ENCODE data around the gene PPBP.
"Not testable (repeated sequence)": the region's sequence is repeated elsewhere in the genome, so short reads cannot be mapped to it uniquely, and the experiment has no call there.

PPBP gene

DNA sequence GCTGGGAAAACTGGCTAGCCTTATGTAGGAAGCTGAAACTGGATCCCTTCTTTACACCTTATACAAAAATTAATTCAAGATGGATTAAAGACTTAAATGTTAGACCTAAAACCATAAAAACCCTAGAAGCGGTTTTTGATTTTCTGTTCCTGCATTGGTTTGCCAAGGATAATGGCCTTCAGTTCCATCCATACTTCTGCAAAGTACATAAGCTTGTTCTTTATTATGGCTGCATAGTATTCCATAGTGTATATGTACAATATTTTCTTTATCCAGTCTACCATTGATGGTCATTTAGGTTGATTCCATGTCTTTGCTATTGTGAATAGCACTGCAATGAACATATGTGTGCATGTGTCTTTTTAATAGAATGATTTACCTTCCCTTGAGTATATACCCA lies 28.9 kb downstream of the PPBP start:
- DNase-seq = not testable (repeated sequence)

DNA sequence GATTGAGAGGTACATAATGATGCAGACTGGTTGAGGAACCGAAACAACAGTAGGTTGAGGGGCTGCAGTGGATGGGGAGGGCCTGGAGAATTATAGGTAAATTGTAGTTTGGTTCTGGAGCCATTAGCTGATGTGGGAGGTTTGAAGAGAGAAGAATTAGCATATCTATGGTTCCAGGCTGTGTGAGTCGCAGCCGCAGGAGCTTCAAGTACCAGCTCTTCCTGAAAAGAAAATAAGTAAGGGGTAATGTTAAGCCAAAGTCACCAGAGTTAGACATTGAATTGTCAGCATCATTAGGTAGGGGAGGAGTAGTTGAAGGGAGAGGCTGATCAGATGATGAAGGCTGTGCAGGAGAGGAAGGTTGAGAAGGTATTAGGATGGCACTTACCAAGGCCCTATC lies 35.6 kb downstream of the PPBP start:
- Histone ChIP-seq H3K27me3 (replicated peaks; ENCODE audit: control insufficient read depth, insufficient read depth, low read length, poor library complexity, severe bottlenecking) (no peaks in the 10 kb centered on the region), H3K27ac (ENCODE audit: insufficient read depth, low read length, poor library complexity, severe bottlenecking) (no peak overlapping the region), H3K4me1 (ENCODE audit: control insufficient read depth, insufficient read depth, low read length, poor library complexity, severe bottlenecking) (no peaks in the 10 kb centered on the region), H3K9me3 (ENCODE audit: control insufficient read depth, low read length) (no peaks in the 10 kb centered on the region), H3K36me3 (ENCODE audit: control insufficient read depth, insufficient read depth, low read length) (no peaks in the 10 kb centered on the region), H3K4me3 (ENCODE audit: insufficient read depth, low read depth, low read length, poor library complexity, severe bottlenecking) (no peak overlapping the region)
- DNase-seq = no peak

More for the DNA sequence above, 28.9 kb downstream of the PPBP start:
- not testable (repeated sequence) for H3K36me3 ChIP-seq (ENCODE audit: control insufficient read depth, insufficient read depth, low read length); H3K27me3 ChIP-seq (replicated peaks; ENCODE audit: control insufficient read depth, insufficient read depth, low read length, poor library complexity, severe bottlenecking); H3K4me3 ChIP-seq (ENCODE audit: insufficient read depth, low read depth, low read length, poor library complexity, severe bottlenecking); H3K9me3 ChIP-seq (ENCODE audit: control insufficient read depth, low read length); H3K27ac ChIP-seq (ENCODE audit: insufficient read depth, low read length, poor library complexity, severe bottlenecking); H3K4me1 ChIP-seq (ENCODE audit: control insufficient read depth, insufficient read depth, low read length, poor library complexity, severe bottlenecking)

DNA sequence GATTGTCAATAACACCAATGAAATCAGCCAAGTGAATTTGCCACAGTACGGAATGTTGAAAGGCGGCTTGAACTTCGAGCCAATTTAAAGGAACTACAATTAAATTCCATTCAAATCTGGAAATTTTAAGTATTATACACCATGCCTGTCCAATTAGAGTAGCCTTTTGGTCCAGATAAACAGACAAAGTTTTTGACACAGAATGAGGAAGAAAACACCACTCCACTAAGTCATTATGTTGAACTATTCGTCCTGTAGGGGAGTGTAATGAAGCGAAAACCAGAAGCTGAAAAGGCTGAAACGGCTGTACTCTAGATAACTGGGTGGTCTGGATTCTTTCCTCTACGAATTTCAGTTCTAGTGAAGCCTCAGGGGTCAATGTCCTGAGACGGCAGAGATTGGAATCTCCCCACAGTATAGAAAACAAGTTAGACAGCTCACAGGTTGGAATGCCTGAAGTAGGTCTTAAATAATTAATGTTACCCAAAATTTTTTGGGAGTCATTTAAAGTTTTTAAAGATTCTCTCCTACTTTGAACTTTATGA lies 37.5 kb downstream of the PPBP start:
- not testable (repeated sequence) for H3K27ac ChIP-seq (ENCODE audit: insufficient read depth, low read length, poor library complexity, severe bottlenecking); H3K36me3 ChIP-seq (ENCODE audit: control insufficient read depth, insufficient read depth, low read length); DNase-seq; H3K4me3 ChIP-seq (ENCODE audit: insufficient read depth, low read depth, low read length, poor library complexity, severe bottlenecking); H3K4me1 ChIP-seq (ENCODE audit: control insufficient read depth, insufficient read depth, low read length, poor library complexity, severe bottlenecking); H3K9me3 ChIP-seq (ENCODE audit: control insufficient read depth, low read length); H3K27me3 ChIP-seq (replicated peaks; ENCODE audit: control insufficient read depth, insufficient read depth, low read length, poor library complexity, severe bottlenecking)

DNA sequence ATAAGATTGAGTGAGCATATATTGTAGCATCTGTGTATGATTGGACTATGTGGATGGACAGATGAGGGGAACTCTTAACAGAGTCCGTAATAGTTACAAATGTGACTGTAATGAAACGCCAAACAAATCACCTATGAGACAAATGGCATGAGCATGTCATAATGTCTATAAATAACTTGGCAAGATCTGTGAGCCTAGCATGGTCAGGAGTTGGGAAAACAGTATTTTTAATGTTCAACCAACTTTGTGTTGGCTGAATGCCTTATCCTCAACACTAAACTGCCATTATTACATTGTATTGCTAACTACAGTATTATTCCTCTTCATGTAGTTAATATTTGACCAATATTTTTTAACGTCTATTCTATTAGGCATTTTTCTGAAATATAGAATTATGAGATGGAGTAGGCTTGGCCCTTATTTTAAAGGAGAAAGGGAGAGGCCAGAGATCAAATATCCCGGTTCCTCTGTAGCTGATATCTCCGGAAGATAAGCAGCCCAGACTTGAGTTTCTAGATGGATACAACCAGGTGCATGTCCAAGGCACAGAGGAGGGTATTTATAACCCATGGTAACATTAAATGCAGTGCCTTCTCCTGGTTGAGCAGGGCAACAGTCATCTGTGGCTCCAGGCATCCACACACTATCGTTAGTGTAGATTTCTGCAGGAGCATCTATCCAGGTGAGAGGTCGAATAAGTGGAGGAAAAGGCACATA lies 38.8 kb downstream of the PPBP start:
- Histone ChIP-seq H3K4me3 (ENCODE audit: insufficient read depth, low read depth, low read length, poor library complexity, severe bottlenecking) (no peak overlapping the region), H3K27ac (ENCODE audit: insufficient read depth, low read length, poor library complexity, severe bottlenecking) (no peak overlapping the region), H3K9me3 (ENCODE audit: control insufficient read depth, low read length) (no peaks in the 10 kb centered on the region), H3K36me3 (ENCODE audit: control insufficient read depth, insufficient read depth, low read length) (no peaks in the 10 kb centered on the region), H3K4me1 (ENCODE audit: control insufficient read depth, insufficient read depth, low read length, poor library complexity, severe bottlenecking) (no peaks in the 10 kb centered on the region), H3K27me3 (replicated peaks; ENCODE audit: control insufficient read depth, insufficient read depth, low read length, poor library complexity, severe bottlenecking) (no peaks in the 10 kb centered on the region)
- DNase-seq = no peak

DNA sequence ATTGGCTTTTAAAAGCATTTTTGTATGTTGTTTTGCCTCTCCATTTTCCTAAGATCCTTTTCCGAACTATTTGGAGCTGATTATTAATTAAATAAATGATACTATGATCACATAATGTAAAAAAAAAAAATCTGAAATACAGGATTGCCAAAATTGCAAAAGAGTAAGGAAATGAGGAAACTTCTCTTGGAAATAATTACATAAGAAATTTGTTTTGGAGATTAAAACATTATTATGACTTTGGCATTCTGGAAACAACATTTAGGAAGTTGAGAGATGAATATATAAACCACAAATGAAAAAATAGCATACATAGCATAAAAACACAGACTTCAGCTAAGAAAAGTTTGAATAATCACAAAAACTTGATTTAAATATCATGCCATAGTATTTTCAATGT lies 39.7 kb downstream of the PPBP start:
- Histone ChIP-seq H3K9me3 (ENCODE audit: control insufficient read depth, low read length) (no peaks in the 10 kb centered on the region), H3K4me1 (ENCODE audit: control insufficient read depth, insufficient read depth, low read length, poor library complexity, severe bottlenecking) (no peaks in the 10 kb centered on the region), H3K4me3 (ENCODE audit: insufficient read depth, low read depth, low read length, poor library complexity, severe bottlenecking) (no peak overlapping the region), H3K36me3 (ENCODE audit: control insufficient read depth, insufficient read depth, low read length) (no peaks in the 10 kb centered on the region), H3K27ac (ENCODE audit: insufficient read depth, low read length, poor library complexity, severe bottlenecking) (no peak overlapping the region), H3K27me3 (replicated peaks; ENCODE audit: control insufficient read depth, insufficient read depth, low read length, poor library complexity, severe bottlenecking) (peaks cover 4% of the 10 kb centered on the region)
- no peak for DNase-seq

DNA sequence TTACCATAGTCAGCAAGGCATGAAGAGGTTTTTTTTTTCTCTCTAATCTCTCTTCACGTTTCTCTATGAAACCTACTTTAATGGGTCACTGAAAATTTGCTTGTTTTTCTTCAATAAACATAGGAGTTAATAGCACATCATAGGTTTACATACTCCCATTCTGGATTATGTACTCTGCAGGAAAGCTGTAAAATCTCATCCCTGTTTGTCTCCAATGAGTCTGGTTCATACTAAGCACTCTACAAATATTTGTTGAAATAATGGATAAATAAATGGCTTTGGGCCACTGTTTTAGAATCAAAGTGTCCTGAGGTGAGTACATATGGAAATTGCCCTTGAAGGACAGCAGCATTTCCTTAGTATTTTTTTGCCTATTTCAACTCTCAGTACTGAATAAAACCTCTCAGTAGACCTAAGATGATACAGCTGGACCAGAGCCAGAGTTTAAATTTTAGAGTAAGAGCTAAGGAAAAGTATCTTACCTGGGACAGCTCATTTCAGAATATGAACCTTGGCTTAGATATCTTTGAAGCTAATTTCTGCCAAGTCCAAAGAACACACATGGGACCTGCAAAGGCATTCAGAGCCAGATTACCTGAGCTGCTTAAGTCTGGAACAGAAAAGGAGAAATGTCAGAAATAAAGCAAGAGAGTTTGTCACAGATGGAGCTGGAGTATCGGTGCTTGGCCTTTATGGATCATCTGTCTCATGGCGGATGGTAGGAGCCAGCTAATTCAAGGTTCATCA lies 40.6 kb downstream of the PPBP start:
- Histone ChIP-seq H3K9me3 (ENCODE audit: control insufficient read depth, low read length) (no peaks in the 10 kb centered on the region), H3K36me3 (ENCODE audit: control insufficient read depth, insufficient read depth, low read length) (no peaks in the 10 kb centered on the region), H3K4me3 (ENCODE audit: insufficient read depth, low read depth, low read length, poor library complexity, severe bottlenecking) (no peak overlapping the region), H3K27ac (ENCODE audit: insufficient read depth, low read length, poor library complexity, severe bottlenecking) (no peak overlapping the region), H3K27me3 (replicated peaks; ENCODE audit: control insufficient read depth, insufficient read depth, low read length, poor library complexity, severe bottlenecking) (peaks cover 6% of the 10 kb centered on the region), H3K4me1 (ENCODE audit: control insufficient read depth, insufficient read depth, low read length, poor library complexity, severe bottlenecking) (no peaks in the 10 kb centered on the region)
- DNase-seq = no peak

DNA sequence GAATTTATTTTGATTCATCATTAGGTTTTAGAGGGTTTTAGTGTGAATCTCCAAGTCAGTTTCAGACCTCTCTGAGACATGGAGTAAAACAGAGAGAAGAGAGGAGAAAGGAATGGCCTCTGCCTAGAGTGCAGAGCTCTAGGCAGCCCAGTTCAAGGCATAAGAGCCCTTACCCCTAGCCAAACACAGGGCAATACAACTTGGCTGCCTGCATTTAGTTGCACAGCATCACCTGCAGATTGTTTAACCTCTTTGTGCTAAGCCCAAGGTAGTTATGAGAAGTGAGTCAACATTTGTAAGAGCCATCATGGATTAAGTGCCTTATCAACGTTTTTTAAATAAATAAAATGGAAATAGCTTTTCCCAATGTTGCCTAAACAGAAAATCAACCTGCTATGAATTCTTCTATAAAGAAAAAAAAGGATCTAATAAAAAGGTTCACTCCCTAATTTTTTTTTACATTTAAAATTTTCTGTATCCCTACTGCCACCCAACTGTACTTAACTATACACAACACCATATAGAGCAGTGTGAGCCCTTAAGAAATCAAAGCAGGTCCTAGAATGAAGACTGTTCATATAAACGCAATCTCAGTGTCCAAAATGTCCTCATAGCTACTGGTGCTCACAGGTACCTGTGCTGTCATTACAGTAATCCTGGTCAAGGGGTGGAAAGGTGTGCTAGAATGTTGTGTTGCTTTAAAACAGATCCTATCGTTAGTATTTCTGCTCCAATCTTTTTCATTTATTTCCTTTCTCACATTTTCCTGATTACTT lies 42.1 kb downstream of the PPBP start:
- H3K9me3 ChIP-seq (ENCODE audit: control insufficient read depth, low read length) = no peaks in the 10 kb centered on the region
- no peaks in the 10 kb centered on the region for H3K4me1 ChIP-seq (ENCODE audit: control insufficient read depth, insufficient read depth, low read length, poor library complexity, severe bottlenecking)
- no peak for DNase-seq
- H3K4me3 ChIP-seq (ENCODE audit: insufficient read depth, low read depth, low read length, poor library complexity, severe bottlenecking) = no peak overlapping the region
- no peak overlapping the region for H3K27ac ChIP-seq (ENCODE audit: insufficient read depth, low read length, poor library complexity, severe bottlenecking)
- H3K27me3 ChIP-seq (replicated peaks; ENCODE audit: control insufficient read depth, insufficient read depth, low read length, poor library complexity, severe bottlenecking) = peaks cover 6% of the 10 kb centered on the region
- no peaks in the 10 kb centered on the region for H3K36me3 ChIP-seq (ENCODE audit: control insufficient read depth, insufficient read depth, low read length)

DNA sequence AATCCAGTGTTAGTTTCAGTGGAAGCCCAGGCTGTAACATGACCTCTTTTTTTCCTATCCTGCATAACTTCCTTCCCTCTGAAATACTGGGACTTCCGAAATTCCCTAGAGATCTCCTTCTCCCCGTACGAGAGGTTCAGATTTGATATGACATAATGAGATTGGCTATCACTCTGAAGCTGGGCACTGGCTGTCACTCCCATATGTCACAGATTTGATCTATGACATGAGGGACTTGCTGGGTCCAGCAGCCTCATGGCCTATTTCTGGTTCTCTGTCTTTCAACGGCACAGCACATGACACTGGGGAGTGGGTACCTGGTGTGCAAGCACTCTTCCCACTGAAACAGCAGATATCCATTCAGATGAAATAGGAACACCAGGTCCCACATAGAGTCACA lies 42.9 kb downstream of the PPBP start:
- H3K4me1 ChIP-seq (ENCODE audit: control insufficient read depth, insufficient read depth, low read length, poor library complexity, severe bottlenecking) = no peaks in the 10 kb centered on the region
- H3K4me3 ChIP-seq (ENCODE audit: insufficient read depth, low read depth, low read length, poor library complexity, severe bottlenecking) = no peak overlapping the region
- DNase-seq = no peak
- no peaks in the 10 kb centered on the region for H3K36me3 ChIP-seq (ENCODE audit: control insufficient read depth, insufficient read depth, low read length)
- H3K27ac ChIP-seq (ENCODE audit: insufficient read depth, low read length, poor library complexity, severe bottlenecking) = no peak overlapping the region
- H3K9me3 ChIP-seq (ENCODE audit: control insufficient read depth, low read length) = no peaks in the 10 kb centered on the region
- H3K27me3 ChIP-seq (replicated peaks; ENCODE audit: control insufficient read depth, insufficient read depth, low read length, poor library complexity, severe bottlenecking) = peaks cover 6% of the 10 kb centered on the region

DNA sequence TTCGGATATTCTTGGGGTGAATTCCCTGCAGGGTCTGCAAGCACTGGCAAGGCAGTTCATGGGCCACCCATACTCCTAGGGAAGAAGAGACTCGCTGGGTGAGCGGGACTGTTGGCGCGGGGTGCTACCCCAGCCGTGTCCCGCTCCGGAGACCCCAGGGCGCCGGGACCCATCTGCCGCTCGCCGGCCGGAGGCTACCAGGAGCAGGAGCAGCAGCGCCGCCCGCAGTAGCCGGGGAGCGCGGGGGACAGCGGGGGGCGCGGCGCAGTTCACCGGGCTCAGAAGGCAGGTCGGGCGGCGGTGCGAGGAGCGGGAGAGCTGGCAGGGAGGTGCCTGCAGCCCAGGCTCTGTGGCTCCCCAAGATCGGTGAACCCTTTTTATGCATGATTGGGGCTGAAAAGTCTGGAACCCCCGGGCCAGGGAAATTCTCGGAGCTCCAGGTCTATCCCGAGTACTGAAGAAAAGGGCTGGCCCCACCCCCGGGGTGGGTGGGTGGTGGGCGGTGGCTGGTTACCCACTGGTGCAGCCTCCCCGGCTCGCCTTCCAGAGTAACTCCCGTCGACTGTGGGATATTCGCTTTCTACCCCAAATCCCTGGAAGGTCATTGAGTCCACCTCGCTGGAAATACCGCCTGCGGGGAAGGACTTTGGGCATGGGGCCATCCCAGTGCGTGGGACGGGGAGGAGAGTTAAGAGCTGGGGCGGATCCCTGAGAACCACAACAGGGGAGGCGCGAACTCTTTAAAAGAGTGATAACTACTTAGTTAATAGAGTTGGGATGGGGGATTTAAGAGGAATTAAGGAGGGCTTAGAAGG lies 43.7 kb downstream of the PPBP start:
- H3K27me3 ChIP-seq (replicated peaks; ENCODE audit: control insufficient read depth, insufficient read depth, low read length, poor library complexity, severe bottlenecking) = peaks cover 6% of the 10 kb centered on the region
- H3K36me3 ChIP-seq (ENCODE audit: control insufficient read depth, insufficient read depth, low read length) = no peaks in the 10 kb centered on the region
- H3K4me3 ChIP-seq (ENCODE audit: insufficient read depth, low read depth, low read length, poor library complexity, severe bottlenecking) = no peak overlapping the region
- no peaks in the 10 kb centered on the region for H3K4me1 ChIP-seq (ENCODE audit: control insufficient read depth, insufficient read depth, low read length, poor library complexity, severe bottlenecking)
- H3K9me3 ChIP-seq (ENCODE audit: control insufficient read depth, low read length) = no peaks in the 10 kb centered on the region
- no peak overlapping the region for H3K27ac ChIP-seq (ENCODE audit: insufficient read depth, low read length, poor library complexity, severe bottlenecking)
- DNase-seq = no peak

Measured in effector memory CD4-positive, alpha-beta T cell (primary cell).